Cerebellar cortex (tissue), 1 donor: ENCODE results near the gene IL15RA.
"Not testable (repeated sequence)": the region's sequence is repeated elsewhere in the genome, so short reads cannot be mapped to it uniquely, and the experiment has no call there.

Source experiments
- DNase-seq: peaks from one replicate; pipeline ENCODE4 v3.0.0-alpha.2; 2015; ENCODE audit warnings: low spot score

Gene IL15RA

GRCh38 chr10:5921746-5922145, 55.6 kb downstream of the IL15RA start:
- no peak for DNase-seq

- DNase-seq, result no peak
These were observed 57.8 kb downstream of the IL15RA start for GRCh38 chr10:5919568-5919967.

GRCh38 chr10:5918763-5919162, 58.6 kb downstream of the IL15RA start:
- DNase-seq, result no peak

- DNase-seq, result no peak
These were observed 60.0 kb downstream of the IL15RA start for GRCh38 chr10:5917305-5917704.

- DNase-seq, result no peak
These were observed 61.9 kb downstream of the IL15RA start for GRCh38 chr10:5915451-5915850.

GRCh38 chr10:5913736-5914135, 63.6 kb downstream of the IL15RA start:
- no peak for DNase-seq

GRCh38 chr10:5911670-5912069, 65.7 kb downstream of the IL15RA start:
- no peak for DNase-seq

- DNase-seq, result no peak
These were observed 66.8 kb downstream of the IL15RA start for GRCh38 chr10:5910323-5911100.

- DNase-seq, result not testable (repeated sequence)
These were observed 68.7 kb downstream of the IL15RA start for GRCh38 chr10:5908676-5909075.

GRCh38 chr10:5906651-5907050, 70.7 kb downstream of the IL15RA start:
- no peak for DNase-seq

GRCh38 chr10:5905854-5906507, 71.4 kb downstream of the IL15RA start:
- DNase-seq, result no peak

- no peak for DNase-seq
These were observed 73.1 kb downstream of the IL15RA start for GRCh38 chr10:5904227-5904626.

GRCh38 chr10:5903563-5903962, 73.8 kb downstream of the IL15RA start:
- DNase-seq, result no peak

GRCh38 chr10:5902511-5903274, 74.7 kb downstream of the IL15RA start:
- DNase-seq, result no peak
